T-helper 2 cell treated with Interferon-gamma antibody and Interleukin-4, amounts not matched to agents 5 μg/mL and 100 μg/mL, for 36 hours (primary cell): ENCODE results near the gene AMBRA1.

Source experiments
- DNase-seq: peaks from one replicate; pipeline ENCODE4 v3.0.0; 2021; ENCODE audit warnings: low spot score
- H3K27ac Mint-ChIP-seq: one replicate; pipeline ENCODE4 v1.8.0; 2021; ENCODE audit warnings: mild to moderate bottlenecking, mixed read lengths
- H3K27me3 Mint-ChIP-seq: one replicate; pipeline ENCODE4 v1.8.0; 2021; ENCODE audit warnings: low read depth, mixed read lengths
- H3K36me3 Mint-ChIP-seq: one replicate; pipeline ENCODE4 v1.8.0; 2021; ENCODE audit warnings: low read depth, mixed read lengths
- H3K4me1 Mint-ChIP-seq: one replicate; pipeline ENCODE4 v1.8.0; 2021; ENCODE audit warnings: low read depth, mixed read lengths
- H3K4me3 Mint-ChIP-seq: one replicate; pipeline ENCODE4 v1.8.0; 2022; ENCODE audit warnings: mild to moderate bottlenecking, moderate library complexity, mixed read lengths
- H3K9me3 Mint-ChIP-seq: one replicate; pipeline ENCODE4 v1.8.0; 2021; ENCODE audit warnings: mixed read lengths

Gene AMBRA1

DNA sequence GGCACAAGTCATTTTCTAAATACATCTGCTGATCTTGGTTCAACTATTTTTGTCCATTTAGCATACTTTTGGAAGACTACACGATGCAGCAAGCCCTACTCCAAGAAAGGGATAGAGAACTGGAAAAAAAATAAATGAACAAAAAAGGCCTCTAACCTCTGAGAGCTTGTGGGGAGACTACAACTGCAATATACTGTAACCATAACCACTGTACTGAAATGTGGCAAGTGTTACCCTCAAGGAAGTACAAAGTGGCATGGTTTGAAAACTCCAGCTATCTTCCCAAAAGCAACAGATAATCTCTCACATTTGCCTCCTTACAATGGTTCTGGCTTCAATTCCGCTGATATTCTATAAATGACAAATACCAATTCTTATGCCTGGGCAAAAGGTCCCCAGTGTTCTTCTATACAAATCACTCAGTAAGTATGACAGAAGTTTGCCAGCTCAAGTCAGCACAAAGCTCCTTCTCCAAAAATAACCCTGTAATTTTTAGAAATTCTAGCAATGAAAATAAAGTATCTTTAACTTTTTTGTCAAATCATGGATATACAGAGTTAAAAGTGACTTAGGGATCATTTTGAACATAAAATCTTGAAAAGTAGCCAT, 22.9 kb downstream of the AMBRA1 start:
- no peak overlapping the region for H3K4me3 Mint-ChIP-seq
- peaks cover 6% of the 10 kb centered on the region for H3K9me3 Mint-ChIP-seq
- DNase-seq, result no peak
- H3K27me3 Mint-ChIP-seq, result no peaks in the 10 kb centered on the region
- no peak overlapping the region for H3K27ac Mint-ChIP-seq
- H3K4me1 Mint-ChIP-seq, result peaks cover 10% of the 10 kb centered on the region
- peaks cover 10% of the 10 kb centered on the region for H3K36me3 Mint-ChIP-seq

- Mint-ChIP-seq H3K9me3 (no peaks in the 10 kb centered on the region), H3K27me3 (no peaks in the 10 kb centered on the region), H3K4me1 (peaks cover 13% of the 10 kb centered on the region), H3K36me3 (no peaks in the 10 kb centered on the region), H3K27ac (no peak overlapping the region), H3K4me3 (no peak overlapping the region)
- DNase-seq, result no peak
These were observed 28.5 kb downstream of the AMBRA1 start for GRCh38 chr11:46565232-46565840.

DNA sequence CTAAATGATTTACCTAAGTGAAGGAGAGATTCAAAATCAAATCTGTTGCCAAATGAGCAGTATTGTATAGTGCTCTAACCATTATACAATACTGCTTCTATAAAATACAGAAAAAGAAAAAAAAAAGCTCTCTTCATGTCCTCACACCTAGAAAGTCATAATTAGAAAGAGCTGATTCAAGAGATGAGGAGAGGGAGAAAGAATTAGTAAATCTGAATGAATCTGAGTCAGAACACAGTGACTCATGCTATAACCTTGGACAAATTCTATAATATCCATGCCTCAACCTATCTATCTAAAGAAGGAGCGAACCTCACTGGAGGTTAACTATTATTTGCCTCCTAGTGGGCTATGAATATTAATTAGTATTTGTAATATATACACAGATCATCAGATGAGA, 29.4 kb downstream of the AMBRA1 start:
- Mint-ChIP-seq H3K9me3 (no peaks in the 10 kb centered on the region), H3K4me3 (no peak overlapping the region), H3K36me3 (no peaks in the 10 kb centered on the region), H3K4me1 (peaks cover 22% of the 10 kb centered on the region), H3K27ac (no peak overlapping the region), H3K27me3 (no peaks in the 10 kb centered on the region)
- DNase-seq, result no peak

- Mint-ChIP-seq H3K27ac (no peak overlapping the region), H3K9me3 (no peaks in the 10 kb centered on the region), H3K36me3 (no peaks in the 10 kb centered on the region), H3K4me1 (peaks cover 32% of the 10 kb centered on the region), H3K4me3 (no peak overlapping the region), H3K27me3 (no peaks in the 10 kb centered on the region)
- no peak for DNase-seq
These were observed 31.3 kb downstream of the AMBRA1 start for GRCh38 chr11:46562527-46562926.

DNA sequence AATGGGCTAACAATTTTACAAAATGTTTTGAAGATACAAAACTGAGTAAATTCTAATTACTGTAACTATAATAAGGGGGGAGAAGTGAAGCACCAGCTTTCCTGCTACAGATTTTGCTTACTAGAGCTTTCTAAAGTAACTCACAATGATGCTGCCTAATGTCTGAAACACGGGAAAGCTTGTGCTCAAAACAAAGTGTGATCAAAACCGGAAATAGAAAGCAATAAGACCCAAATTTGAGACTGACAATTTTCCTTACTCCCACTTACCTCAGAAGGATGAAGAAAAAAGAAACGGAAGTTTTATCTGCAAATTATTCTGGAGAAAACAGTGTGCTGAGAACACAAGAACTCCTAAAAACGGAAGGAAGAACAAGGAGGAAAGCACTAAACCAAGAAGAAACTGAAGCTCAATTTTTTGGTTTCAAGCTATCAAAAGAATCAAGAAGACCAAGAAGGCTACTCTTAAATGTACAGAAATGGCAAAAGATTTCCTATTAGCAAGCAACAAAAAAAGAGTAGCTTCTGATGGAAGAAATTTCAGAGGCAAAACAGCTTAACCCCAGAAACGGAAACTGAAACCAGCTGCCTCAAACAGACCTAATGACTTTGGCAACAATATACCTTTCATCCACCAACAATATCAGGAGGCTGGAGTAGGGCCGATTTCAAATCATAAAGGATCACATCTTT, 33.4 kb downstream of the AMBRA1 start:
- Mint-ChIP-seq H3K4me1 (peaks cover 45% of the 10 kb centered on the region), H3K4me3 (peak overlapping the region; percentile 89), H3K27me3 (no peaks in the 10 kb centered on the region), H3K36me3 (no peaks in the 10 kb centered on the region), H3K27ac (peak overlapping the region; percentile 92), H3K9me3 (no peaks in the 10 kb centered on the region)
- peak; percentile 16 for DNase-seq

GRCh38 chr11:46559815-46560214, 34.0 kb downstream of the AMBRA1 start:
- H3K4me1 Mint-ChIP-seq, result peaks cover 50% of the 10 kb centered on the region
- H3K36me3 Mint-ChIP-seq, result no peaks in the 10 kb centered on the region
- H3K27me3 Mint-ChIP-seq, result no peaks in the 10 kb centered on the region
- H3K9me3 Mint-ChIP-seq, result no peaks in the 10 kb centered on the region
- peak overlapping the region; percentile 89 for H3K4me3 Mint-ChIP-seq
- DNase-seq, result no peak
- H3K27ac Mint-ChIP-seq, result peak overlapping the region; percentile 80

DNA sequence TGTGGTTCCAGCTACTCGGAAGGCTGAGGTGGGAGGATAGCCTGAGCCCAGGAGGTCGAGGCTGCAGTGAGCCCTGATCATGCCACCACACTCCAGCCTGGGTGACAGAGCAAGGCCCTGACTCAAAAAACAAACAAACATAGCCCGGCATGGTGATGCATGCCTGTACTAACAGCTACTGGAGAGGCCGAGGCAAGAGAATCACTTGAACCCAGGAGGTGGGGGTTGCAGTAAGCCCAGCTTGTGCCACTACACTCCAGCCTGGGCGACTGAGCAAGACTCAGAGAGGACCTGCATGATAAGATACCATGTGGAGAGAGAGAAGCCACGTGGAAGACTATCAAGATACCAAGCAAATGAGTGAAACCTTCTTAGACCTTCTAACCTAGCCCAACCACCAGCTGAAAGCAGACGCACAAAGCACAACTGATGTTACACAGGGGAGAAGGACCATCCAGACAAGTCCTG, 36.1 kb downstream of the AMBRA1 start:
- Mint-ChIP-seq H3K27ac (no peak overlapping the region), H3K27me3 (no peaks in the 10 kb centered on the region), H3K4me1 (peaks cover 65% of the 10 kb centered on the region), H3K9me3 (no peaks in the 10 kb centered on the region), H3K4me3 (no peak overlapping the region), H3K36me3 (peaks cover 2% of the 10 kb centered on the region)
- no peak for DNase-seq

- peak overlapping the region; percentile 60 for H3K4me3 Mint-ChIP-seq
- peaks cover 53% of the 10 kb centered on the region for H3K4me1 Mint-ChIP-seq
- H3K9me3 Mint-ChIP-seq, result no peaks in the 10 kb centered on the region
- peak overlapping the region; percentile 61 for H3K27ac Mint-ChIP-seq
- peaks cover 2% of the 10 kb centered on the region for H3K36me3 Mint-ChIP-seq
- H3K27me3 Mint-ChIP-seq, result no peaks in the 10 kb centered on the region
- peak; percentile 14 for DNase-seq
These were observed 38.4 kb downstream of the AMBRA1 start for GRCh38 chr11:46555267-46556054.

DNA sequence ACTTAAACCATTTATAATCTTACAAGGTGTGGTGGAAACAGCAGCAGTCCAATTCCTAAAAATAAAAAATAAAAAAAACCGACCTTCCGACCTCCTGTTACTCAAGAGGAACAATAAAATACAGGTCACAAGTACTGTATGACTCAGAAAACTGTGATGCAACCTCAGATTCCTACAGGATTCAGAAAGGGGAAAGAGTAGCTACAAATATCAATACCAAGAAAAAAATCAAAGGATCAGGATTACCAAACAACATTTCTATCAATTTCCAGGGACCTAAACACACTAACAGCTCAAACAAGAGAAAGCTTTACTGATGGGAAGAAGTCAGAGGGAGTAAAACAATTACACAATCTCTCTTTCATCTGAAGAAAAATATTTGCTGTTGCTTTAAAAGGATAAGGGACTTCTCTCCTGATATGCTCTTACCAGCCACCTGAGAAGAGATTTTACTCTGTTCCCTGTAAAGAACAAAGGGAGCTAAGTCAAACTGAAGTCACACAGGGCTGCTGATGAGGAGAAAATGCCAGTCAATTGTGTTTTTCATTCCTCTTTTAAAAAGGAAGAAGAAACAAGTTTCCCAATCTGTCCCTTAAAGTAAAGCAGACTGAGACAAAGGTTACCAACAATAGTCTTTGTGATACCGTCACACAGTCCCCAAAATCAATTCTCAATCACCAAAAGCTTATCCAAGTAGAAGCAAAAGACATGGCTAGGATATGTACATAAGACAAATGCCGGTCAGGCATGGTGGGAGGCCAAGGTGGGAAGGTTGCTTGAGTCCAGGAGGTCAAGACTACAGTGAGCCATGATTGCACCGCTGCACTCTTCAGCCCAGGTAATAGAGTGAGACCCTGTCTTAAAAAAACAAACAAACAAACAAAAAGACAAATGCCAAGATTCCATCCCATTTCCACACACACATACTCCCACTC, 39.3 kb downstream of the AMBRA1 start:
- no peaks in the 10 kb centered on the region for H3K27me3 Mint-ChIP-seq
- no peaks in the 10 kb centered on the region for H3K9me3 Mint-ChIP-seq
- H3K4me3 Mint-ChIP-seq, result peak overlapping the region; percentile 60
- peak overlapping the region; percentile 61 for H3K27ac Mint-ChIP-seq
- H3K36me3 Mint-ChIP-seq, result peaks cover 2% of the 10 kb centered on the region
- H3K4me1 Mint-ChIP-seq, result peaks cover 45% of the 10 kb centered on the region
- no peak for DNase-seq

DNA sequence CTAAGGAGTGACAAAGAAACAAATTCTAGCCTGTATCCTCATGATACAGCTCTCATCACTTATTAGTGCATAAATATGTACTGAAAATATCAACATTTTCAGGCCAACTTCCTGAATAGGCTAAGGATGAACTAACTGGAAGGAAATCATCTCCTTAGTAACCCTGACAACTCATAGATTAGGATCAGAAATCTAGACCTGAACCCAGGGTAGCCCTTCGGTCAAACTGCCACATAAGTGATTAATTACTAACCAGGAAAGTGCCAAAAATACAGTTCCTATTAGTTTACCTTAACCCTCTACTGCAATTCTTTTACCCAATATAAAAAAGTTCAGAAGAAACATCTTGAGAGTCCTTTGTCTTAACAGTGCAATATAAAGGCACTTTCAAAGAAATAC, 40.0 kb downstream of the AMBRA1 start:
- Mint-ChIP-seq H3K4me3 (peak overlapping the region; percentile 3), H3K36me3 (peaks cover 2% of the 10 kb centered on the region), H3K4me1 (peaks cover 42% of the 10 kb centered on the region), H3K27ac (no peak overlapping the region), H3K9me3 (no peaks in the 10 kb centered on the region), H3K27me3 (no peaks in the 10 kb centered on the region)
- DNase-seq, result no peak

DNA sequence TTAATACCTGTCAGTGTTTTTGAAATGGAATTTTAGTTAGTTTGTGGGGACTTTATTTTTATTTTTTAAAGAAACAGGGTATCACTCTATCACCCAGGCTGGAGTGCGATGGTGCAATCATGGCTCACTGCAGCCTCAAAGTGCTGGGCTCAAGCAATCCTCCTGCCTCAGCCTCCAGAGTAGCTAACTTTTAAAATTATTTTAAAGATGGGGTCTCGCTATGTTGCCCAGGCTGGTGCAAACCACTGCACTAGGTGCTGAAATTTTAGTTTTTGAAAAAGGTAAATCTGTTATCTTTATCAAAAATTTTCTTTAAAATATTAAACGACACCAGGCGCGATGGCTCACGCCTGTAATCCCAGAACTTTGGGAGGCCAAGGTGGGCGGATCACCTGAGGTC, 42.6 kb downstream of the AMBRA1 start:
- Mint-ChIP-seq H3K36me3 (peaks cover 4% of the 10 kb centered on the region), H3K4me1 (peaks cover 31% of the 10 kb centered on the region), H3K9me3 (no peaks in the 10 kb centered on the region), H3K4me3 (no peak overlapping the region), H3K27me3 (no peaks in the 10 kb centered on the region), H3K27ac (no peak overlapping the region)
- no peak for DNase-seq

- Mint-ChIP-seq H3K4me1 (peaks cover 4% of the 10 kb centered on the region), H3K27ac (no peak overlapping the region), H3K4me3 (no peak overlapping the region), H3K36me3 (peaks cover 19% of the 10 kb centered on the region), H3K27me3 (no peaks in the 10 kb centered on the region), H3K9me3 (no peaks in the 10 kb centered on the region)
- DNase-seq, result no peak
These were observed 46.2 kb downstream of the AMBRA1 start for GRCh38 chr11:46547579-46547978.

DNA sequence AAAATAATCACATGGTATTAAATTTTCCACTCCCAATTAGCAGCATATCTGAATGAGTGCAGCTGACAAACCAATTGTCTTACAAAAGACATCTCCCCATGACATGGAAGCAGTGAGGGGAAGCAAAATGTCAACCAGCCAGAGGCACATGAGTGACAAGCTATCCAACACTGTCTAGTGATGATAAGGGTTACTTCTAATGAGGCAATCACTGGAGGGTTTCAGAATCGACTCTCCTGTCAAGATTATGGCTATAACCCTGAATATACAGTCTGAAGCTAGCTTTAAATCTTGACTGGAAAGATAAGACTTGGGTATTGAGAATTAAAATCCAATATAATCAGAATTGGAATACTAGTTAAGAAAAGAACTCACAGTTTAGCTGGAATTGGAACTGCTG, 50.3 kb downstream of the AMBRA1 start:
- no peaks in the 10 kb centered on the region for H3K27me3 Mint-ChIP-seq
- H3K9me3 Mint-ChIP-seq, result no peaks in the 10 kb centered on the region
- H3K36me3 Mint-ChIP-seq, result peaks cover 34% of the 10 kb centered on the region
- DNase-seq, result no peak
- peaks cover 5% of the 10 kb centered on the region for H3K4me1 Mint-ChIP-seq
- no peak overlapping the region for H3K4me3 Mint-ChIP-seq
- H3K27ac Mint-ChIP-seq, result no peak overlapping the region
